Progenitor cell of endocrine pancreas (in vitro differentiated cells): Measurements from ENCODE around the gene PRTFDC1. TPM values are rescaled to one million over a fixed set of nuclear protein-coding genes. Genes with fewer than 3 reads are reported as not detected.

ENCODE experiments used
- DNase-seq: peaks from one replicate; pipeline ENCODE4 v3.0.0; 2021; ENCODE audit warnings: low spot score; ENCODE audit not compliant: unreplicated experiment
- H3K27ac Mint-ChIP-seq: 2 replicates; pipeline ENCODE4 v1.8.0; 2021; ENCODE audit warnings: mild to moderate bottlenecking, moderate library complexity, mixed read lengths
- H3K27me3 Mint-ChIP-seq: 2 replicates; pipeline ENCODE4 v1.8.0; 2021; ENCODE audit warnings: mixed read lengths
- H3K36me3 Mint-ChIP-seq: 2 replicates; pipeline ENCODE4 v1.8.0; 2022; ENCODE audit warnings: mixed read lengths; ENCODE audit not compliant: insufficient read depth
- H3K4me1 Mint-ChIP-seq: 2 replicates; pipeline ENCODE4 v1.8.0; 2021; ENCODE audit warnings: low read depth, mixed read lengths
- H3K4me3 Mint-ChIP-seq: 2 replicates; pipeline ENCODE4 v1.8.0; 2021; ENCODE audit warnings: low read depth, mild to moderate bottlenecking, moderate library complexity, mixed read lengths
- H3K9me3 Mint-ChIP-seq: 2 replicates; pipeline ENCODE4 v1.8.0; 2021; ENCODE audit warnings: low read depth, mixed read lengths
- total RNA-seq: library from RNA; stranded (reverse); gene quantifications from 2 replicates; pipeline ENCODE4 v1.2.1, GENCODE V29; 2021
- TF ChIP-seq, protein P1 (sequence below): fragments of 200-600 bp; sonication (generic); IDR thresholded peaks from one replicate; pipeline ENCODE4 v1.5.0; 2021; ENCODE audit warnings: antibody characterized with exemption, mild to moderate bottlenecking; ENCODE audit not compliant: unreplicated experiment

Gene PRTFDC1
- total RNA-seq, 1 donor from 2014 or later: 35.4 TPM

GRCh38 chr10:24866604-24867583 is 85.5 kb downstream of the PRTFDC1 start:
- peaks cover 17% of the 10 kb centered on the region for H3K36me3 Mint-ChIP-seq
- H3K27me3 Mint-ChIP-seq: no peaks in the 10 kb centered on the region
- no peak overlapping the region for H3K4me3 Mint-ChIP-seq
- TF ChIP-seq, protein P1, sequence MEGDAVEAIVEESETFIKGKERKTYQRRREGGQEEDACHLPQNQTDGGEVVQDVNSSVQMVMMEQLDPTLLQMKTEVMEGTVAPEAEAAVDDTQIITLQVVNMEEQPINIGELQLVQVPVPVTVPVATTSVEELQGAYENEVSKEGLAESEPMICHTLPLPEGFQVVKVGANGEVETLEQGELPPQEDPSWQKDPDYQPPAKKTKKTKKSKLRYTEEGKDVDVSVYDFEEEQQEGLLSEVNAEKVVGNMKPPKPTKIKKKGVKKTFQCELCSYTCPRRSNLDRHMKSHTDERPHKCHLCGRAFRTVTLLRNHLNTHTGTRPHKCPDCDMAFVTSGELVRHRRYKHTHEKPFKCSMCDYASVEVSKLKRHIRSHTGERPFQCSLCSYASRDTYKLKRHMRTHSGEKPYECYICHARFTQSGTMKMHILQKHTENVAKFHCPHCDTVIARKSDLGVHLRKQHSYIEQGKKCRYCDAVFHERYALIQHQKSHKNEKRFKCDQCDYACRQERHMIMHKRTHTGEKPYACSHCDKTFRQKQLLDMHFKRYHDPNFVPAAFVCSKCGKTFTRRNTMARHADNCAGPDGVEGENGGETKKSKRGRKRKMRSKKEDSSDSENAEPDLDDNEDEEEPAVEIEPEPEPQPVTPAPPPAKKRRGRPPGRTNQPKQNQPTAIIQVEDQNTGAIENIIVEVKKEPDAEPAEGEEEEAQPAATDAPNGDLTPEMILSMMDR: no peak
- no peak overlapping the region for H3K27ac Mint-ChIP-seq
- H3K9me3 Mint-ChIP-seq: peaks cover 4% of the 10 kb centered on the region
- no peak for DNase-seq
- H3K4me1 Mint-ChIP-seq: peaks cover 5% of the 10 kb centered on the region

- H3K9me3 Mint-ChIP-seq: peaks cover 4% of the 10 kb centered on the region
- H3K4me3 Mint-ChIP-seq: no peak overlapping the region
- peaks cover 17% of the 10 kb centered on the region for H3K36me3 Mint-ChIP-seq
- DNase-seq: no peak
- H3K27me3 Mint-ChIP-seq: no peaks in the 10 kb centered on the region
- TF ChIP-seq, protein P1: no peak
- H3K4me1 Mint-ChIP-seq: no peaks in the 10 kb centered on the region
- no peak overlapping the region for H3K27ac Mint-ChIP-seq
These were observed 86.6 kb downstream of the PRTFDC1 start for GRCh38 chr10:24865783-24866182.

GRCh38 chr10:24862589-24862988 is 89.8 kb downstream of the PRTFDC1 start:
- H3K36me3 Mint-ChIP-seq: peaks cover 16% of the 10 kb centered on the region
- no peak for DNase-seq
- no peak overlapping the region for H3K4me3 Mint-ChIP-seq

GRCh38 chr10:24858288-24859270 is 93.8 kb downstream of the PRTFDC1 start:
- Mint-ChIP-seq H3K4me3 (no peak overlapping the region), H3K9me3 (peaks cover 4% of the 10 kb centered on the region), H3K27ac (no peak overlapping the region), H3K36me3 (peaks cover 11% of the 10 kb centered on the region), H3K4me1 (no peaks in the 10 kb centered on the region), H3K27me3 (no peaks in the 10 kb centered on the region)
- TF ChIP-seq, protein P1: no peak
- no peak for DNase-seq

More at GRCh38 chr10:24862589-24862988, 89.8 kb downstream of the PRTFDC1 start:
- Mint-ChIP-seq H3K9me3 (peaks cover 4% of the 10 kb centered on the region), H3K27ac (no peak overlapping the region), H3K4me1 (no peaks in the 10 kb centered on the region), H3K27me3 (no peaks in the 10 kb centered on the region)
- TF ChIP-seq, protein P1: no peak
